LNCaP clone FGC (cell line): ENCODE results near the gene RCOR1.
"Not testable (repeated sequence)": the region's sequence is repeated elsewhere in the genome, so short reads cannot be mapped to it uniquely, and the experiment has no call there.

Experiments
- DNase-seq: peaks from one replicate; pipeline ENCODE4 v3.0.0-alpha.2; 2011; ENCODE audit warnings: low read depth
- H3K4me3 ChIP-seq: 2 replicates; pipeline ENCODE4 v1.5.1; 2011; ENCODE audit warnings: mild to moderate bottlenecking, low read depth, low read length, control low read depth
- TF ChIP-seq, protein P1 (sequence below): IDR thresholded peaks from 2 replicates; pipeline ENCODE4 v1.5.1; 2012; ENCODE audit warnings: mild to moderate bottlenecking; ENCODE audit not compliant: control insufficient read depth, insufficient read depth; ENCODE audit errors: extremely low read depth

Gene RCOR1

DNA sequence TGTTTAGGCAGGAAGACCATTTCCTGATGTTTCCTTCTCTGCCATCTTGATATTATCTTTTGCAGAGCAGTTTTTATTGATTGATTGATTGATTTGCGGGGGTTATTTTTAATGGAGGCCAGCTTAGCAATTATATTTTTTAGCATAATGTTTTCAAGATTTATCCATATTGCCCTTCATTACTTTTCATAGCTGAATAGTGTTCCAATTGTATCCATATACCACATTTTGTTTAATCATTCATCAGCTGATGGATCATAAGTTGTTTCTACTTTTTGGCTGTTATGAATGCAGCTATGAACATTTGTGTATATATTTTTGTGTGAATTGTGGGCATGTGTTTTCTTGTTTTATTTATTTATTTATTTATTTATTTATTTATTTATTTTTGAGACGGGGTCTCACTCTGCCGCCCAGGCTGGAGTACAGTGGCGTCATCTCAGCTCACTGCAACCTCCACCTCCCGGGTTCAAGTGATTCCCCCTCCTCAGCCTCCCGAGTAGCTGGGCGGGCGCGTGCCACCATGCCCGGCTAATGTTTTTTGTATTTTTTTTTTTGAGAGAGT is 20.9 kb upstream of the RCOR1 start:
- H3K4me3 ChIP-seq: no peak overlapping the region
- no peak for DNase-seq
- TF ChIP-seq, protein P1, sequence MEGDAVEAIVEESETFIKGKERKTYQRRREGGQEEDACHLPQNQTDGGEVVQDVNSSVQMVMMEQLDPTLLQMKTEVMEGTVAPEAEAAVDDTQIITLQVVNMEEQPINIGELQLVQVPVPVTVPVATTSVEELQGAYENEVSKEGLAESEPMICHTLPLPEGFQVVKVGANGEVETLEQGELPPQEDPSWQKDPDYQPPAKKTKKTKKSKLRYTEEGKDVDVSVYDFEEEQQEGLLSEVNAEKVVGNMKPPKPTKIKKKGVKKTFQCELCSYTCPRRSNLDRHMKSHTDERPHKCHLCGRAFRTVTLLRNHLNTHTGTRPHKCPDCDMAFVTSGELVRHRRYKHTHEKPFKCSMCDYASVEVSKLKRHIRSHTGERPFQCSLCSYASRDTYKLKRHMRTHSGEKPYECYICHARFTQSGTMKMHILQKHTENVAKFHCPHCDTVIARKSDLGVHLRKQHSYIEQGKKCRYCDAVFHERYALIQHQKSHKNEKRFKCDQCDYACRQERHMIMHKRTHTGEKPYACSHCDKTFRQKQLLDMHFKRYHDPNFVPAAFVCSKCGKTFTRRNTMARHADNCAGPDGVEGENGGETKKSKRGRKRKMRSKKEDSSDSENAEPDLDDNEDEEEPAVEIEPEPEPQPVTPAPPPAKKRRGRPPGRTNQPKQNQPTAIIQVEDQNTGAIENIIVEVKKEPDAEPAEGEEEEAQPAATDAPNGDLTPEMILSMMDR: no peak

DNA sequence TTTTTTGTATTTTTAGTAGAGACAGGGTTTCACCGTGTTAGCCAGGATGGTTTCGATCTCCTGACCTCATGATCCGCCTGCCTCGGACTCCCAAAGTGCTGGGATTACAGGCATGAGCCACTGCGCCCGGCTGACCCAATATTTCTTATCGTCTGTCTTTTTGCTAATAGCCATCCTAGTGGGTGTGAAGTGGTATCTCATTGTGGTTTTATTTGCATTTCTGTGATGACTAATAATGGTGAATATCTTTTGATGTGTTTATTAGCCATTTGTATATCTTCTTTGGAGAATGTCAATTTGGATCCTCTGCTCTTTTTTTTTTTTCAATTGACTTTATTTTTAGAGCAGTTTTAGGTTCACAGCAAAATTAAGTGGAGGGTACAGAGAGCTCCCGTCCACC is 19.3 kb upstream of the RCOR1 start:
- H3K4me3 ChIP-seq, DNase-seq: not testable (repeated sequence)

GRCh38 chr14:102573591-102574046 is 18.8 kb upstream of the RCOR1 start:
- H3K4me3 ChIP-seq: no peak overlapping the region
- TF ChIP-seq, protein P1: no peak
- no peak for DNase-seq

GRCh38 chr14:102574281-102575159 is 17.9 kb upstream of the RCOR1 start:
- TF ChIP-seq, protein P1: no peak
- no peak for DNase-seq
- H3K4me3 ChIP-seq: no peak overlapping the region

- no peak overlapping the region for H3K4me3 ChIP-seq
- no peak for DNase-seq
- TF ChIP-seq, protein P1: no peak
Measured at GRCh38 chr14:102575160-102575845, 17.1 kb upstream of the RCOR1 start.

DNA sequence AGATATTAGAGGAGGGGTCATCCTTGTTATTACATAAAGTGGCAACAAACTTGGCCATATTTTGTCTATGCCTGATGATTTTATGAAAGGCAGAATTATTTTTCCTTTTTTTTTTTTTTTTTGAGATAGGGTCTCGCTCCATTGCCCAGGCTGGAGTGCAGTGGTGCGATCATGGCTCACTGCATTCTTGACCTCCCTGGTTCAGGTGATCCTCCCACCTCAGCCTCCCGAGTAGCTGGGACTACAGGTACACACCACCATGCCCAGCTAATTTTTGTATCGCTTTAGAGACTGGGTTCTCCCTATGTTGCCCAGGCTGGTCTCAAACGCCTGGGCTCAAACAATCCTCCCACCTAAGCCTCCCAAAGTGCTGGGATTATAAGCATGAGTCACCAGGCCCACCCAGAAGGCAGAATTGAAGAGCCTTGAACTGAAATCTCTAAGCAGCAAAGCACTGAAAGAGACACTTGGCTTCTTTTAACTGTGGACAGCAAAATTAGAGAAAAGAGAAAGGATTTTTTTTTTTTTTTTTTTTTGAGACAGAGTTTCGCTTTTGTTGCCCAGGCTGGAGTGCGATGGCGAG is 16.5 kb upstream of the RCOR1 start:
- not testable (repeated sequence) for DNase-seq, H3K4me3 ChIP-seq

DNA sequence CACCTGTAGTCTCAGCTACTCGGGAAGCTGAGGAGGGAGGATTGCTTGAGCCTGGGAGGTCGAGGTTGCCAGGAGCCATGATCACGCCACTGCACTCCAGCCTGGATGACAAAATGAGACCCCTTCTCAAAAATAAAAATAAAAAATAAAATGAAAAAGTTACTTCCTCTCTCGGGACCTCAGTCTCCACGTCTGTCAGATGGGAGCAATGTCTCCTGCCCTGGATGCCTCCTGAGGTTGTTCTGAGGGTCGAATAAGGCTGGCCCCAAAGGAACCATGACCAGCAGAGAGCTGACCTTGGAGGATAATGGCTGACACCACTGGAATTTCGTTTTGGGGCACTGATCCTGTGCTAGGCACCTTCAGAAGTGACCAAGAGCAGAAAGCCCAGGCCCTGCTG is 13.6 kb upstream of the RCOR1 start:
- DNase-seq: no peak
- H3K4me3 ChIP-seq: no peak overlapping the region
- TF ChIP-seq, protein P1: no peak
